ENCODE data around the gene TMEM51.

The TMEM51 gene

GRCh38 chr1:15196807-15197530 is 43.4 kb downstream of the TMEM51 start:
- DNase-seq (ENCODE audit: low spot score) = peak; percentile 59

- DNase-seq (ENCODE audit: low spot score) = no peak
Measured at GRCh38 chr1:15197591-15198447, 44.3 kb downstream of the TMEM51 start.

GRCh38 chr1:15198684-15199083 is 45.1 kb downstream of the TMEM51 start:
- no peak for DNase-seq (ENCODE audit: low spot score)

- DNase-seq (ENCODE audit: low spot score) = no peak
Measured at GRCh38 chr1:15201221-15201620, 47.7 kb downstream of the TMEM51 start.

- no peak for DNase-seq (ENCODE audit: low spot score)
Measured at GRCh38 chr1:15201849-15202551, 48.5 kb downstream of the TMEM51 start.

- DNase-seq (ENCODE audit: low spot score) = no peak
Measured at GRCh38 chr1:15204931-15205330, 51.4 kb downstream of the TMEM51 start.

- no peak for DNase-seq (ENCODE audit: low spot score)
Measured at GRCh38 chr1:15205586-15206346, 52.2 kb downstream of the TMEM51 start.

GRCh38 chr1:15206418-15207030 is 53.0 kb downstream of the TMEM51 start:
- peak; percentile 46 for DNase-seq (ENCODE audit: low spot score)

GRCh38 chr1:15207031-15207828 is 53.7 kb downstream of the TMEM51 start:
- DNase-seq (ENCODE audit: low spot score) = peak; percentile 30

GRCh38 chr1:15207829-15208429 is 54.4 kb downstream of the TMEM51 start:
- DNase-seq (ENCODE audit: low spot score) = no peak

- DNase-seq (ENCODE audit: low spot score) = no peak
Measured at GRCh38 chr1:15210651-15211375, 57.3 kb downstream of the TMEM51 start.

- DNase-seq (ENCODE audit: low spot score) = no peak
Measured at GRCh38 chr1:15211424-15211823, 57.9 kb downstream of the TMEM51 start.

- no peak for DNase-seq (ENCODE audit: low spot score)
Measured at GRCh38 chr1:15212216-15212953, 58.8 kb downstream of the TMEM51 start.

- no peak for DNase-seq (ENCODE audit: low spot score)
Measured at GRCh38 chr1:15212954-15213291, 59.4 kb downstream of the TMEM51 start.

- no peak for DNase-seq (ENCODE audit: low spot score)
Measured at GRCh38 chr1:15213341-15213821, 59.8 kb downstream of the TMEM51 start.

- DNase-seq (ENCODE audit: low spot score) = no peak
Measured at GRCh38 chr1:15214527-15214926, 61.0 kb downstream of the TMEM51 start.

GRCh38 chr1:15215116-15215515 is 61.6 kb downstream of the TMEM51 start:
- no peak for DNase-seq (ENCODE audit: low spot score)

- no peak for DNase-seq (ENCODE audit: low spot score)
Measured at GRCh38 chr1:15217654-15218053, 64.1 kb downstream of the TMEM51 start.
